ENCODE data around the gene LRP10. TPM values are rescaled to one million over a fixed set of nuclear protein-coding genes. Genes with fewer than 3 reads are reported as not detected.
A peak's percentile ranks its signal among the peaks of the same experiment; 100 is the strongest.

Gene LRP10
- total RNA-seq, 1 experiment from 2014 or later: 102 TPM

GRCh38 chr14:22915886-22916521 lies 44.5 kb downstream of the LRP10 start:
- no peak for DNase-seq (ENCODE audit: extremely low read depth, low read depth)

- peak; percentile 100 for DNase-seq (ENCODE audit: extremely low read depth, low read depth)
These were observed 47.5 kb downstream of the LRP10 start, which contains the start of gene RBM23 for GRCh38 chr14:22918804-22919600. RBM23 (minus strand) TSS chr14:22919149.

GRCh38 chr14:22919601-22919921 lies 48.0 kb downstream of the LRP10 start:
- DNase-seq (ENCODE audit: extremely low read depth, low read depth): no peak

GRCh38 chr14:22920697-22921096 lies 49.2 kb downstream of the LRP10 start:
- no peak for DNase-seq (ENCODE audit: extremely low read depth, low read depth)

GRCh38 chr14:22922294-22922693 lies 50.8 kb downstream of the LRP10 start:
- no peak for DNase-seq (ENCODE audit: extremely low read depth, low read depth)

GRCh38 chr14:22923746-22924145 lies 52.2 kb downstream of the LRP10 start:
- DNase-seq (ENCODE audit: extremely low read depth, low read depth): no peak

GRCh38 chr14:22925513-22925912 lies 54.0 kb downstream of the LRP10 start:
- no peak for DNase-seq (ENCODE audit: extremely low read depth, low read depth)

- peak; percentile 76 for DNase-seq (ENCODE audit: extremely low read depth, low read depth)
These were observed 54.8 kb downstream of the LRP10 start for GRCh38 chr14:22926316-22926715.

GRCh38 chr14:22928237-22929103 lies 56.9 kb downstream of the LRP10 start:
- DNase-seq (ENCODE audit: extremely low read depth, low read depth): no peak

GRCh38 chr14:22929104-22929960 lies 57.8 kb downstream of the LRP10 start, which contains the start of gene PRMT5:
PRMT5 (minus strand) TSS chr14:22929376; CDS start chr14:22929361, 15 bp downstream.
- peak; percentile 100 for DNase-seq (ENCODE audit: extremely low read depth, low read depth)

GRCh38 chr14:22929961-22930364 lies 58.4 kb downstream of the LRP10 start:
- DNase-seq (ENCODE audit: extremely low read depth, low read depth): no peak

Small RNAs within 50 kb of the gene (small RNA-seq; reads per million reads assigned to genes)
- 0 reads per million in 2 experiments for gene RF00019

Other genes with a start within 250 kb of the LRP10 start
- not detected in 2 replicates for gene OR6J1, start 227.4 kb upstream of the LRP10 start, total RNA-seq (2014; rRNA removed; shearing (Covaris generic))
- 175 and 189 TPM in 2 replicates for gene OXA1L, start 105.1 kb upstream of the LRP10 start, total RNA-seq (2014; rRNA removed; shearing (Covaris generic))
- 1.1 TPM in 1 of 2 replicates, not detected in the other for gene SLC7A7, start 56.3 kb upstream of the LRP10 start, total RNA-seq (2014; rRNA removed; shearing (Covaris generic))
- gene MRPL52, start 41.9 kb upstream of the LRP10 start, total RNA-seq (2014; rRNA removed; shearing (Covaris generic)): 58.9 and 68.9 TPM in 2 replicates
- gene MMP14, start 35.2 kb upstream of the LRP10 start, total RNA-seq (2014; rRNA removed; shearing (Covaris generic)): 0.30 and 0.89 TPM in 2 replicates
- gene REM2, start 11.5 kb downstream of the LRP10 start, total RNA-seq (2014; rRNA removed; shearing (Covaris generic)): 0.32 and 0.37 TPM in 2 replicates
- 54.4 and 64.8 TPM in 2 replicates for gene RBM23, start 47.4 kb downstream of the LRP10 start, total RNA-seq (2014; rRNA removed; shearing (Covaris generic))
- gene PRMT5, start 57.6 kb downstream of the LRP10 start, total RNA-seq (2014; rRNA removed; shearing (Covaris generic)): 147 and 170 TPM in 2 replicates
- 77.6 and 81.7 TPM in 2 replicates for gene HAUS4, start 85.3 kb downstream of the LRP10 start, total RNA-seq (2014; rRNA removed; shearing (Covaris generic))
- gene AJUBA, start 110.8 kb downstream of the LRP10 start, total RNA-seq (2014; rRNA removed; shearing (Covaris generic)): 61.0 and 75.1 TPM in 2 replicates
- gene C14orf93, start 138.4 kb downstream of the LRP10 start, total RNA-seq (2014; rRNA removed; shearing (Covaris generic)): 12.8 and 15.1 TPM in 2 replicates
- gene PSMB5, start 163.2 kb downstream of the LRP10 start, total RNA-seq (2014; rRNA removed; shearing (Covaris generic)): 191 and 254 TPM in 2 replicates
- gene PSMB11, start 170.5 kb downstream of the LRP10 start, total RNA-seq (2014; rRNA removed; shearing (Covaris generic)): not detected in 2 replicates
- gene CDH24, start 185.8 kb downstream of the LRP10 start, total RNA-seq (2014; rRNA removed; shearing (Covaris generic)): 4.4 and 4.6 TPM in 2 replicates
- 73.8 and 92.9 TPM in 2 replicates for gene ACIN1, start 223.4 kb downstream of the LRP10 start, total RNA-seq (2014; rRNA removed; shearing (Covaris generic))
- gene C14orf119, start 223.8 kb downstream of the LRP10 start, total RNA-seq (2014; rRNA removed; shearing (Covaris generic)): 41.5 and 45.7 TPM in 2 replicates
- not detected in 2 replicates for gene CIROP, start 233.2 kb downstream of the LRP10 start, total RNA-seq (2014; rRNA removed; shearing (Covaris generic))
- not detected in 2 replicates for gene CEBPE, start 247.5 kb downstream of the LRP10 start, total RNA-seq (2014; rRNA removed; shearing (Covaris generic))

All from NCI-H460 (cell line).